GM21717 (cell line): Measurements from ENCODE around the gene COX19.
"Not testable (repeated sequence)": the region's sequence is repeated elsewhere in the genome, so short reads cannot be mapped to it uniquely, and the experiment has no call there.

Source experiments
- ATAC-seq: cut with Tn5 transposase; IDR thresholded peaks from one replicate; pipeline ENCODE4 v1.9.1; 2021; ENCODE audit warnings: mild to moderate bottlenecking, moderate library complexity; ENCODE audit not compliant: unreplicated experiment

COX19 gene

GRCh38 chr7:947391-948210 is 27.7 kb downstream of the COX19 start:
- no peak for ATAC-seq

DNA sequence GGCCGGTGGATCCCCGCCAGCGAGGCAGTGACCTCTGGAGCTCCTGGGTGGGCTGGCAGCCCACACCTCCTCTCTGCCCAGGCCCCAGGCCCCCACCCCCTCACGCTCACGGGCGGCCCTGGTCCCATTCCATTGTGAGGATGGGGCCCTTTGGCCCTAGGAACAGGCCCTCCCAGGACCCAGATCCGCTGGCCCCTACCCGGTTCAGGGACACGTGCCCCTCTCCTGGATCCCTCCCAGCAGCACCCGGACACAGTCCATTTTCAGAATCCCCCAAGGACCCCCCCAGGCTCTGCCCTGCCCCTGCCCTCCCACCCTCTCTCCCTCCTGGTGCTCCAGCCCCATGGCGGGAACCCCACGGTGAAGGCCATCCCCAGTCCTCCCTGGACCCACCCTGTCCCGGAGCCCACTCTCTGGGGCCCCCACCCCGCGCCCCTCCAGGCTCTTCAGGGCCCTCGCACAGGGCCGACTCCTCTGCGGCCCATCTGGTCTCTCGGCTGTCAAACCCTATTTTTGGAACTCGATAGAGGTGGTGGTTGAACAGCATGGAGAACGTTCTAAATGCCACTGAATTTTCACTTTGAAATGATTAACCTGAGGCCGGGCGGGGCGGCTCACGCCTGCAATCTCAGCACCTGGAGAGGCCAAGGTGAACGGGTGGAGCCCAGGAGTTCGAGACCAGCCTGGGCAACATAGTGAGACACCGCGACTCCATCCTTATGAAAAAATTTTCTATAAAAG is 28.9 kb downstream of the COX19 start:
- no peak for ATAC-seq

DNA sequence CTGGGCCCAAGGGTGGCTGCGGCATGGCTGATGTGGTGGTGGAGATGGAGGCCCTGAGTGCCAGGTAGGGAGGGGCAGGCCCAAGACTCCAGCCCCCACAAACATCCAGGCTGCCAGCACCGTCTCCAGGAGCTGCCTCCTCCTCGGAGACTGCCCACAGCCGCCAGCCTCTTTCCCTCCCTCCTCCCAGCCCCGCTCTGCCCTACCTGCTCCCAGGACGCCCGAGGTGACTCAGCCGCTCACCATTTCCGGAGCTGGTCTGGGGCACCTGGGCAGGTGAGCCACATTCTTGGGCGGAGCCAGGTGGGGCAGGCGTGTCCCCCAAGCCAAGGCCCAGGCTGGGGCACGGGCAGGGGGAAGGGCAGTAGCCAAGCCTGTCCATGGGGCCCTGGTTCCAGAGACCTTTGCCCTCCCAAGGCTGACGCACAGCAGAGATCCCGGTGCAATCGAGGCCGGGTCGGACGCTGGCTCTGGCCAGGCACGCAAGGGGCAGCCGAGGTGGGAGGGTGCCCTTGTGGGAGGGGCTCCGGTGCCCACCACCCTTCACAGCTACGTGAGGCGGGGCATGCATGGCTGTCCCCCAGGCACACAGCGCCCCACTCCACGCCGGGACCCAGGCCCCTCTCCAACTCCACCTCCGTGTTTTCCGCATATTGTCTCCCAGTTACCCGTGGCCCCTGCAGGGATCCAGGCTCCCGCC is 29.6 kb downstream of the COX19 start:
- ATAC-seq, result no peak

DNA sequence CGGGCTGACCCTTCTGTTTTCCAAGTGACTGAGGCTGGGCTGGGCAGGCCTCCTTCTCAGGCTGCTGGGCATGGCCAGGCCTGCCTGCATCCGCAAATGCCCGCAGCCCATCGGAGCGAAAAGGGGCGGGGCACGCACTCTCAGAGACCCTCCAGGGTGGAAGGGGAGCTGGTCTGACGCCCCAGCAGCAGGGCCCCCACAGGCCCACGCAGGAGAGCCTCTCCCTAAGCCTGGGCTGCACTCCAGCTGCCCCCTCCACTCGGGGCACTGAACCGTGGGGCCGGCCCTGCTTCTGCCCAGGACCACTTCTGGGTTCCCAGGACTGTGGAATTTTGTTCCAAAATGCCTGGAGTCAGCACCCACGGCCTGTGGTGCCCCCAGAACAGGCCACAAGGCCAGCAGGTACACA is 30.2 kb downstream of the COX19 start:
- no peak for ATAC-seq

- ATAC-seq, result no peak
Observed at GRCh38 chr7:944744-945143, 30.6 kb downstream of the COX19 start.

GRCh38 chr7:943793-944192 is 31.6 kb downstream of the COX19 start:
- ATAC-seq, result not testable (repeated sequence)

DNA sequence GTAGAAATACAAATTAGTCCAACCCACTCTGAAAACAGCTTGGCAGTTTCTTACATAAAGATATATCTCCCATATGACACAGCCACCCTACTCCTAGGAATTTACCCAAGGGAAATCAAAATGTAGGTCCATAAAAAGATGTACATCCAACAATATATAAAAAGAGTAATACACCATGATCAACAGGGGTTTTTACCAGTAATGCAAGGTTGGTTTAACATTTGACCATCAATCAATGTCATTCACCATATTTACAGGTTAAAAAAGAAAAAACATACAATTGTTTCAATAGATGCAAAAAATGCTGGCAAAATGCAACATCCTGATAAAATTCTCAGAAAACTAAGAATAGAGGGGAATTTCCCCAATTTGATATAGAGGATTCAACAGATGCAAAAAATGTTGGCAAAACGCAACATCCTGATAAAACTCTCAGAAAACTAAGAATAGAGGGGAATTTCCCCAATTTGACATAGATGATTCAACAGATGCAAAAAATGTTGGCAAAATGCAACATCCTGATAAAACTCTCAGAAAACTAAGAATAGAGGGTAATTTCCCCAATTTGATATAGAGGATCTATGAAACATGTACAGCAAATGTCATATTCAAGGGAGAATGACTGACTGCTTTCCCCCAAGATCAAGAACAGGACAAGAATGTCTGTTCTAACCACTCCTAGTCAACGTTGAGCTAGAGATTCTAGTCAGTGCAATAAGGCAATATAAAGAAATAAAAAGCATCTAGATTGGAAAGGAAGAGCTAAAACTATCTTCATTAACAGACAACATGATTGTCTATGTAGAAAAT is 34.5 kb downstream of the COX19 start:
- no peak for ATAC-seq

DNA sequence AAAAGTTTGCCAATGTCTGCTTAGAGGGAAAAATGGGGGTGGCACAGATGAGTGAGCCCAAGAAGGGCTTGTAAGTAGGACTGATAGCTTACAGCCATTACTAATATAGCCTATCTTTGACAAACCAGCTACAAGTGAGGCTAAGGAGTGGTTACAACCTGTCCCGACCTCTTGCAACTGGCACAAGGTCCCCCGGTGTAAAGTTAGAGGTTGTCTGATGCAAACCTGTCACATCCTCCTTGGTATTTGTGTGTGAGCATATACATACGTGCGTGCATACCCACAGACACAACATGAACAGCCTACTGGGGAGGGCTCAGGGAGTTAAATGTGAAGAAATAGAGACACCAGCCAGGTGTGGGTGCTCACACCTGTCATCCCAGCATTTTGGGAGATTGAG is 35.5 kb downstream of the COX19 start:
- no peak for ATAC-seq

DNA sequence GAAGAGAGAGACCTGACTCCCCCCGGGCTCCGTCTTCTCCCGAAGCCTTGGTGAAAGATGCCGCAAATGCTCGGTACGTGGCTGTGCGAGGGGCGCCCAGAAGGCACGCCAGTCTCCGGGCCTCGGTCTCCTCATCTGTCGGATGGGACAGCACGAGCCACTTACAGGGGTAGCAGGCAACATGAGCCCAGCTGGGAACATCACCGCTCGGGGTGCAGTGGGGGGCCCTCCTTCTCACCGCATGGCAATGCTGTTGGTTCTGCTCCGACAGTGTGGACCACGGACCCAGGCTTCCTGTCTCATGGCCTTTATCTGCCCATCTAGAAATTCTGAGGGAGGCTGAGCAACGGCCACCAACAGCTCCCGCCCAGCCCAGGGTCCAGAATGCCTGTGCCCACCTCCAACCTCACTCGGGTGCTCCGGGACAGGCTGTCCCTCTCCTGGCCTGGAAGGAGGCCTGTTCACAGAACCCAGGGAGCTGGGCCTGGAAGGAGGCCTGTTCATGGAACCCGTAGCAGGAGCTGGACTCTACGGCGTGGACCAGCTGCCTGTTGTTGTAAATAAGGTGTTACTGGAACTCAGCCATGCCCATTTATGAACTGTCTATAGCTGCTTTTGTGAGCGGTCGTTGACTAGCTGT is 36.7 kb downstream of the COX19 start:
- ATAC-seq, result no peak

DNA sequence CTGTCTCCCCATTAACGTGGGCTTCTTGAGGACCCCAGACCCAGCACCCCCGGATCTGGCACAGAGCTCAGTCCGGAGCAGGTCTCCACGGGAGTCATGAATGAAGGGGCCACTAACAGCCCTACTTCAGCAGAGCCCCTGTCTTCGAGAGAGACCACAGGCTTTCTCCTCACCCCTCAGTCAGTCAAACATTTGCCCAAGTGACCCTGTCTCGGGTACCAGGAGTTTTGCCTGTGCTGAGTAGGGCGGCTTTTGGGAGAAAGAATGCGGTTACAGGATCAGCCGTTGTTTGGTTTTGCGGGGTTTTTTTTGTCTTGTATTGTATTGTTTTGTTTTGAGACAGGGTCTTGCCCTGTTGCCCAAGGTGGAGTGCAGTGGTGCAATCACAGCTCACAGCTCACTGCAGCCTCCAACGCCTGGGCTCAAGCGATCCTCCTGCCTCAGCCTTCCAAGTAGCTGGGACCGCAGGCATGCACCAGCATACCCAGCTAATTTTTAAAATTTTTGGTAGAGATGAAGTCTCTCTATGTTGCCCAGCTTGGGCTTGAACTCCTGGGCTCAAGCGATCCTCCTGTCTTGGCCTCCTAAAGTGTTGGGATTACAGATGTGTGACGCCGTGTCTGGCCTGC is 37.4 kb downstream of the COX19 start:
- ATAC-seq, result no peak

GRCh38 chr7:936386-937054 is 38.8 kb downstream of the COX19 start:
- peak; percentile 73 for ATAC-seq

GRCh38 chr7:935874-936385 is 39.4 kb downstream of the COX19 start:
- no peak for ATAC-seq

DNA sequence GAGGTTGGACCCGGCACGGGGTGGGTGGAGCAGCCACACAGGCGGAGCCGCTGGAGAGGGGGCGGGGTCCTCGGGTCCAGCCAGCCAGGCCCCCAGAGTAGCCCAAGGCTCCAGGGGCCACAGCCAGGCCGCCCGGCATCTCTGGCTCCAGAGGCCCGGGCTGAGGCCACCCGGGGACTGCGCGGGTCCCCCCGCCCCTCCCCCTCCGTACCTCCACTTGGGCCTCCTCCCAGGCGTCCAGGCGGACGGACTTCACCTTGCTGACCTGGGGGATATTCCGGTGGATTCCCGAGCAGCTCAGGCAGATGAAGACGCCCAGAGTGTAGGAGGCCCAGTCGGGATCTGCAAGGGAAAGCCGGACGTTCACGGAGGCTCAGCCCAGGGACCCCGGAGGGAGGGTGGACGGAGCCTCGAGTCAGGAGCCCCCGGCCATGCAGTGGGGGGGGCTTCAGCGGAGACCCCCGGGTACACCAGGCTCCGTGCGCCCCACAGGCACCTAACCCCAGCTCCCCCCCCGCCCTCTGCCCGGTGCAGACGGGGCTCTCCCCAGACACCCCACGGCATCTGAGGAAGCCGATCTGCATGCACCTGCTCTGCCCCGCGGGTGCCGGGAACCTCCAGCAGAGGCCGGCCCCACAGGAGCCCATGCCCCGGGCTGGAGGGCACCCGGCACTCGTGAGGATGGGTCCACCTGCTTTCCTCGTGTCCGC is 40.0 kb downstream of the COX19 start:
- no peak for ATAC-seq

GRCh38 chr7:934469-935163 is 40.7 kb downstream of the COX19 start:
- no peak for ATAC-seq

DNA sequence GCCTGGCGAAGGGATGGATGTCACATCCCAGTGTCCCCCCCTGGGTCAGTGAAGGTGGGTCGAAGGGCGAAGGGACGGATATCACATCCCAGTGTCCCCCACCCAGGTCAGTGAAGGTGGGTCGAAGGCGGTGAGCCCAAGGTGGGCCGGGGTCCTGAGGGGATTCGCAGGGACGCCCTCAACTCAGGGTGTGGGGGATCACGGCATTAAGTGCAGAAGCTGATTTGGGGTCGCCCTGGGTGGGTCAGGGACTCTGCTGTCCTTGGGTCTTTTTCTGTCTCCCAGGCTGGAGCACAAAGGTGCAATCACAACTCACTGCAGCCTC is 42.7 kb downstream of the COX19 start:
- ATAC-seq, result no peak

DNA sequence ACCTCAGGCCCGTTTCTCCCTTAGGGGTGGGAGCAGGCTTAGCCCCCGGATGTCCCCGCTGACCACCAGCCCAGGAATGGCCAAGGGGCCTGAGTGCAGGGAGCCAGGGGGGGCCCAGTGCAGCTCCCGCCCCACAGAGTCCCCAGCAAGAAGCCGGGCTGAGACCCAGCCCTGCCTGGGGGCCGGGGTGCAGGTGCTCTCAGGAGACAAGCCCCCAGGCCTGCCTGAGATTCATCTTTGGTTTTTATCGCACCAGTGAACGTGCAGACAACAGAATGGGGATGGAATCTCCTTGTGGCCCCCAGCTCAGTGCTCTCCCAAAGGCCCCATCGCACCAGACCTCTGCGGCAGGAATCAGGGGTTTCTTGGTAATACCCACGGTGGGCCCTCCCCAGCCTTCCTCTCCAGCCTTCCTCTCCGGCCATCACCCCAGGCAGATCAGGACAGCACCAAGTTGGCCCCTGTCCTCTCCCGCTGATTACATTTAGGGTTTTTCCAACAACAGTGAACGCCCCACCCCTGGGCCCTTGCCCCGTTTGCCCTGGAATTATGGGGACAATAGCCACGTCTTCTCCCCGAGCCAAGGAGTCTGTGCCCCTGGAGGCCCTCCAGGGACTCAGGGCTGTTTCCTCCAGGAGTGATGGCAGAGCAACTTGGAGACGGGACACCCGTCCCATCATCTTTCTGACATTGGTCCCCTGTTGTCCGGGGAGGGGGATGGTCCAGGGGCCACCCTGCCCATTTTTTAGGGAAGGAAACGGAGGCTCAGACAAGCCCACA is 43.3 kb downstream of the COX19 start:
- ATAC-seq, result no peak

DNA sequence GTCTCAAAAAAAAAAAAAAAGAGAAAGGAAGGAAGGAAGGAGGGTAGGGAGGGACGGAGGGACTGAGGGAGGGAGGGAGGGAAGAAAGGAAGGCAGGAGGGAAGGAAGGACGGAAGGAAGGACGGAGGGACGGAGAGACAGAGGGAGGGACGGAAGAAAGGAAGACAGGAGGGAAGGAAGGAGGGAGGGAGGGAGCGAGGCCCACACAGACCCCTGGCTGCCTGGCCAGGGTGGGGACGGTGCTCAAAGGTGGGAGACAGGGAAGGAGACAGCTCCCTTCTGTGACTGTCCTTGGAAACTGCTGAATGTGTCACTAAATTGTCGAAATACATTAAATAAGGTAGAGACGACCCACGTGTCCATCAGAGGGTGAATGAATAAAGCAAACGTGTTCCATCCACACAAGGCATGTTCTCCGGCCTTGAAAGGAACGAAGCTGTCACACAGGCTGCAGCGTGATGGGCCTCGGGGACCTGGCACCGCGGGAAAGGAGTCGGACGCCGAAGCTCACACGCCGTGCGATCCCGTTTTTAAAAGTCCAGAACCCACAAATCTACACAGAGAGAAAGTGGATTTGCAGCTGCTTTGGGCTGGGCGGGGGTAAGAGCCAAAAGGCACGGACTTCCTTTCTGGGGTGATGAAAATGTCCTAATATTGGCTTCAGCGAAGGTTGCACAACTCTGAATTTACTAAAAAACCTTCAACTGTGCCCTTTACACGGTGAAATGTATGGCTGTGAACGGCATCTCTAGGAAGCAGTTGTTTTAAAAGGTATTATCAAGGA is 44.2 kb downstream of the COX19 start:
- no peak for ATAC-seq
